Measurements from ENCODE around the gene ITGB8.

Gene ITGB8

DNA sequence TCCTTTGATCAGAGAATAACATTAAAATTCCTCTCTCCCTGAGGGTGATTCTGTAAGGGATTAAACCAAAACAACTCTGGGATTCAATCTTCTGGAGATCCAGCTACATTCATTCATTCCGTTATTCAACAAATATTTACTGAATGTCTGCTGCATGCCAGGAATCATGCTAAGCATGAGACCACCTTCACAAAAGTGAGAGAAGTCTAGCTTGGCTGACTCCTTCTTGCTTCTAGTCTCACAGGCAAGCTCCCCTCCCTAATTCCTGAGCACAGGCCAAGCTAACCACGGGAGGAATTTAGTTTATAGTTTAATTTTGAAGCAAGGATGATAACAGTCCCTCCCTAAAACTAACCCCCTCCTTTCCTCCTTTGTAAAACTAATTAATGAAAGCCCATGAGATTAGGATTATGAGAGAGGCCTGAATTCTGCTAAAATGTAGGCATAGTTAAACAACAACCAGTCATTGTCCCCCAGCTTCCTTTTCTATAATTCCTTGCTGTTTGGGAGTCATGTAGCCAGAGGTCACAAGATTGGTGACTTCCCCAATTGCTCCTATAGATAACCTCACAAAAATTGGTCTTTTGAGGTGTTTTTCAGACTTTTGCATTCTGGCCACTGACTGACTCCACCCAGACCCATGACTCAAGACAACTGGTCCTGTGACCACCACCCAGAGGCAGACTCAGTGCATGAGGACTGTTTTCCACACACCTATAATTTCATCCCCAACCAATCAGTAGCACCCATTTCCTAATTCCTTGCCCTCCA is 113.5 kb downstream of the ITGB8 start:
- WGBS, 2 experiments (ENCODE audit: insufficient coverage in 2 of 2), result no CpG with 5 or more reads among the region's 2 CpGs
- H3K9me3 ChIP-seq (ENCODE audit: control insufficient read depth, low read length), result peaks cover 5% of the 10 kb centered on the region
- no peak overlapping the region for H3K4me3 ChIP-seq (ENCODE audit: extremely low read depth, insufficient read depth, low read length, poor library complexity, severe bottlenecking)
- H3K27ac ChIP-seq (ENCODE audit: low read depth, low read length, severe bottlenecking), result no peak overlapping the region
- H3K4me1 ChIP-seq (ENCODE audit: control insufficient read depth, insufficient read depth, low read length, poor library complexity, severe bottlenecking), result no peaks in the 10 kb centered on the region
- no peaks in the 10 kb centered on the region for H3K36me3 ChIP-seq (ENCODE audit: control insufficient read depth, insufficient read depth, low read length)

- Histone ChIP-seq H3K9me3 (ENCODE audit: control insufficient read depth, low read length) (peaks cover 5% of the 10 kb centered on the region), H3K4me3 (ENCODE audit: extremely low read depth, insufficient read depth, low read length, poor library complexity, severe bottlenecking) (no peak overlapping the region), H3K27ac (ENCODE audit: low read depth, low read length, severe bottlenecking) (no peak overlapping the region), H3K4me1 (ENCODE audit: control insufficient read depth, insufficient read depth, low read length, poor library complexity, severe bottlenecking) (no peaks in the 10 kb centered on the region), H3K36me3 (ENCODE audit: control insufficient read depth, insufficient read depth, low read length) (no peaks in the 10 kb centered on the region)
- 0% methylated on average over 1 of the region's 2 CpGs for WGBS, 2 experiments (ENCODE audit: insufficient coverage in 2 of 2)
Measured at GRCh38 chr7:20447021-20447650, 116.4 kb downstream of the ITGB8 start.

DNA sequence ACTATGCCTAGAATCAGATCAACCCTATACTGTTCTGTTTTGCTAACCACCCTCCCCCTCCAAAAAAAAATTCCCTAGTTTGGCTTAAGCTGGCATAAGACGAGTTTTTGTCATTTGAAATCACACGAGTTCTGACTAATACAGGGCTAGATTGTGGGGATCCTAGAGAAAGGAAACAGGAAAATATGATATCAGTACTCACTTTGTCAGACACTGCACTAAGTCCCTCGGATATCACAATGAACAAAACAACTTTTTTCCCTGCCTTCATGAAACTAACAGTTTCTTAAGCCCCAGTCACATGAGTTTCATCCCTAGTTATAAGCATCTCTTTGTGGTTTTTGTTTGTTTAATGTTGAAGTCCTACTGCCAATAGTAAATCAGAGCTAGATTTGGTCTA is 118.5 kb downstream of the ITGB8 start:
- Histone ChIP-seq H3K27ac (ENCODE audit: low read depth, low read length, severe bottlenecking) (no peak overlapping the region), H3K4me3 (ENCODE audit: extremely low read depth, insufficient read depth, low read length, poor library complexity, severe bottlenecking) (no peak overlapping the region), H3K4me1 (ENCODE audit: control insufficient read depth, insufficient read depth, low read length, poor library complexity, severe bottlenecking) (no peaks in the 10 kb centered on the region), H3K36me3 (ENCODE audit: control insufficient read depth, insufficient read depth, low read length) (no peaks in the 10 kb centered on the region), H3K9me3 (ENCODE audit: control insufficient read depth, low read length) (peaks cover 5% of the 10 kb centered on the region)
- WGBS, 2 experiments (ENCODE audit: insufficient coverage in 2 of 2), result no CpG with 5 or more reads among the region's 3 CpGs

DNA sequence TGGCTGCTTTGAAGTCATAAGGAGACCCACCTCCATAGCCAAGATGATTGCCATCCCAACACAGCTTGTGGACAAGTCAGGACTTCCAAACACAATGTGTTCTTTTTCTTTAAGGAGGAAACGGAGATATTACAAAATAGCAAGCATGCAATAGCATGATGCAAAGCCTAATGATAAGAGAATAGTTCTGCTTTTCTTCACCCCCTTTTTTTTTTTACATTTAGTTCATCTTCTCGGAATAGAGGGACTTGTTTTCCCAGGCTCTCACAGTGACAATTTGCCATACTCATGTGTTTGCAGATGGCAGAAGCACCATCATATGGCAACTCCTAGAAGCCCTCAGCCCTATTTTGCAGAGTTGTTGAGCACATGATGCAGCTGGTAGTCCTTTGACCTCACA is 119.8 kb downstream of the ITGB8 start:
- no peaks in the 10 kb centered on the region for H3K36me3 ChIP-seq (ENCODE audit: control insufficient read depth, insufficient read depth, low read length)
- WGBS, 2 experiments (ENCODE audit: insufficient coverage in 2 of 2), result 83 to 86% methylated on average over 1 of the region's 2 CpGs
- H3K4me3 ChIP-seq (ENCODE audit: extremely low read depth, insufficient read depth, low read length, poor library complexity, severe bottlenecking), result no peak overlapping the region
- no peak overlapping the region for H3K27ac ChIP-seq (ENCODE audit: low read depth, low read length, severe bottlenecking)
- H3K9me3 ChIP-seq (ENCODE audit: control insufficient read depth, low read length), result no peaks in the 10 kb centered on the region
- H3K4me1 ChIP-seq (ENCODE audit: control insufficient read depth, insufficient read depth, low read length, poor library complexity, severe bottlenecking), result no peaks in the 10 kb centered on the region

GRCh38 chr7:20454202-20454601 is 123.5 kb downstream of the ITGB8 start:
- 89 to 96% methylated on average over 4 of the region's 4 CpGs for WGBS, 2 experiments (ENCODE audit: insufficient coverage in 2 of 2)
- H3K27ac ChIP-seq (ENCODE audit: low read depth, low read length, severe bottlenecking), result no peak overlapping the region

DNA sequence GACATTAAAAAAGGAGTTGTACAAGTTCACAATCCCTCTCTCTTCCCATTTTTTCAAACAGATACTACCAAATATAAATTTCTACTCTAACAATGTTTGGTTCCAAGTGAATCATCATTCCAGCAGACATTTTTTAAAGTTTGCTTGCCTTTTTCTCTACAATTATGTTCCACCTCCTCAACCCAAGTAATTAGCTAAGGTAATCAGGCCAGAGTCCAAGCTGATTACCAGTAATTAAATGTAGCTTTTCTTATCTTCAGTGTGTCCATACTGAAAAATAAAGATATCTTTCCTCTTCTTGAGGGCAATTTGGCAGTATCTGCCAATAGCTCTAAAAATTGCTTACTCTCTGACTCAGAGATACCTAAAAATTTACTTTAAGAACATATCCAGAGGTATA is 126.0 kb downstream of the ITGB8 start:
- H3K27ac ChIP-seq (ENCODE audit: low read depth, low read length, severe bottlenecking), result no peak overlapping the region
- no peaks in the 10 kb centered on the region for H3K4me1 ChIP-seq (ENCODE audit: control insufficient read depth, insufficient read depth, low read length, poor library complexity, severe bottlenecking)
- H3K36me3 ChIP-seq (ENCODE audit: control insufficient read depth, insufficient read depth, low read length), result no peaks in the 10 kb centered on the region
- no peaks in the 10 kb centered on the region for H3K9me3 ChIP-seq (ENCODE audit: control insufficient read depth, low read length)
- no peak overlapping the region for H3K4me3 ChIP-seq (ENCODE audit: extremely low read depth, insufficient read depth, low read length, poor library complexity, severe bottlenecking)

More at GRCh38 chr7:20454202-20454601, 123.5 kb downstream of the ITGB8 start:
- H3K36me3 ChIP-seq (ENCODE audit: control insufficient read depth, insufficient read depth, low read length), result no peaks in the 10 kb centered on the region
- no peaks in the 10 kb centered on the region for H3K9me3 ChIP-seq (ENCODE audit: control insufficient read depth, low read length)
- H3K4me3 ChIP-seq (ENCODE audit: extremely low read depth, insufficient read depth, low read length, poor library complexity, severe bottlenecking), result no peak overlapping the region
- no peaks in the 10 kb centered on the region for H3K4me1 ChIP-seq (ENCODE audit: control insufficient read depth, insufficient read depth, low read length, poor library complexity, severe bottlenecking)

GRCh38 chr7:20458521-20458920 is 127.8 kb downstream of the ITGB8 start:
- H3K4me3 ChIP-seq (ENCODE audit: extremely low read depth, insufficient read depth, low read length, poor library complexity, severe bottlenecking), result no peak overlapping the region
- H3K4me1 ChIP-seq (ENCODE audit: control insufficient read depth, insufficient read depth, low read length, poor library complexity, severe bottlenecking), result no peaks in the 10 kb centered on the region
- H3K27ac ChIP-seq (ENCODE audit: low read depth, low read length, severe bottlenecking), result no peak overlapping the region
- no CpG with 5 or more reads among the region's 1 CpG for WGBS, 2 experiments (ENCODE audit: insufficient coverage in 2 of 2)
- H3K9me3 ChIP-seq (ENCODE audit: control insufficient read depth, low read length), result no peaks in the 10 kb centered on the region
- H3K36me3 ChIP-seq (ENCODE audit: control insufficient read depth, insufficient read depth, low read length), result no peaks in the 10 kb centered on the region

DNA sequence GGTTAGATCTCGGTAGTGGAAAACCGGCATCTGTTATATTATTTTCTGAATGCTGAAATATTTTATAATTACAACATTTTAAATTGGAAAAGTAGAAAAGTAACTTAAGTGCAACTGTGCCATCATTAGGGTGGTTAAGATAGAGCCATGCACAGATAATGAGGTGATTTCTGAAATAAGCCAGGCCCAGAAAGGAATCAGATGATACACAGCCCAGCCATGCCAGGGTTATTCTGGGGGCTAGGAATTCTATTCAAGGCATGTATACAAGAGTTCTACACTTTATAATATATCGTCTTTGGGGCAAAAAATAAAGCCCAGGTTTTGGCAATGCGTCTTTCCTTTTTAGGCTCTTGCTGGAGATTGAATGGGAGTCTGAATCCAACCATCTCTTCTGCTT is 128.7 kb downstream of the ITGB8 start:
- no peaks in the 10 kb centered on the region for H3K4me1 ChIP-seq (ENCODE audit: control insufficient read depth, insufficient read depth, low read length, poor library complexity, severe bottlenecking)
- WGBS, 2 experiments (ENCODE audit: insufficient coverage in 2 of 2), result no CpG with 5 or more reads among the region's 4 CpGs
- H3K9me3 ChIP-seq (ENCODE audit: control insufficient read depth, low read length), result no peaks in the 10 kb centered on the region
- no peak overlapping the region for H3K4me3 ChIP-seq (ENCODE audit: extremely low read depth, insufficient read depth, low read length, poor library complexity, severe bottlenecking)
- no peak overlapping the region for H3K27ac ChIP-seq (ENCODE audit: low read depth, low read length, severe bottlenecking)
- H3K36me3 ChIP-seq (ENCODE audit: control insufficient read depth, insufficient read depth, low read length), result no peaks in the 10 kb centered on the region

GRCh38 chr7:20464891-20465290 is 134.2 kb downstream of the ITGB8 start:
- no peaks in the 10 kb centered on the region for H3K4me1 ChIP-seq (ENCODE audit: control insufficient read depth, insufficient read depth, low read length, poor library complexity, severe bottlenecking)
- 90 to 100% methylated on average over 1 of the region's 1 CpG for WGBS, 2 experiments (ENCODE audit: insufficient coverage in 2 of 2)
- H3K27ac ChIP-seq (ENCODE audit: low read depth, low read length, severe bottlenecking), result no peak overlapping the region
- no peaks in the 10 kb centered on the region for H3K36me3 ChIP-seq (ENCODE audit: control insufficient read depth, insufficient read depth, low read length)
- H3K4me3 ChIP-seq (ENCODE audit: extremely low read depth, insufficient read depth, low read length, poor library complexity, severe bottlenecking), result no peak overlapping the region
- H3K9me3 ChIP-seq (ENCODE audit: control insufficient read depth, low read length), result no peaks in the 10 kb centered on the region

All from mesodermal cell (in vitro differentiated cells).